PC-3 (cell line): ENCODE data around the gene DOK7. TPM values are rescaled to one million over a fixed set of nuclear protein-coding genes. Genes with fewer than 3 reads are reported as not detected.

Experiments used
- ATAC-seq: fragments of 200-7000 bp; cut with Tn5 transposase; 2 replicates; pipeline ENCODE4 v1.9.1; 2020; ENCODE audit warnings: mild to moderate bottlenecking, moderate library complexity
- BruUV-seq: library from RNA; stranded (reverse); fragments of 400-500 nt; replicated peaks from 2 replicates; lab custom pipeline; 2021; lab: Mats Ljungman, UMichigan
- CTCF ChIA-PET: fragments of 300-600 bp; sonication (Branson Sonifier 250); formaldehyde crosslinking; loops from one replicate; lab custom pipeline; 2022; ENCODE audit warnings: antibody characterized with exemption; lab: Charles Lee
- POLR2A ChIA-PET: fragments of 300-600 bp; sonication (Branson Sonifier 250); formaldehyde crosslinking; loops from one replicate; lab custom pipeline; 2022; ENCODE audit warnings: antibody characterized with exemption; ENCODE audit not compliant: unreplicated experiment; lab: Charles Lee
- DNase-seq: peaks from one replicate; pipeline ENCODE4 v3.0.0-alpha.2; 2015
- H2AFZ ChIP-seq: fragments of 300-600 bp; sonication (generic); 2 replicates; pipeline ENCODE4 v1.6.0; 2016; ENCODE audit warnings: antibody characterized with exemption, low read length
- H3F3A ChIP-seq: fragments of 300-600 bp; sonication (generic); one replicate; pipeline ENCODE4 v1.6.0; 2017; ENCODE audit warnings: antibody characterized with exemption, low read length, control low read depth, mild to moderate bottlenecking; ENCODE audit not compliant: unreplicated experiment
- H3K27ac ChIP-seq: fragments of 300-600 bp; sonication (generic); 2 replicates; pipeline ENCODE4 v1.5.1; 2016; ENCODE audit warnings: mild to moderate bottlenecking, low read length
- H3K27me3 ChIP-seq: fragments of 300-600 bp; sonication (generic); 2 replicates; pipeline ENCODE4 v1.6.1; 2016; ENCODE audit warnings: low read length, mixed read lengths
- H3K36me3 ChIP-seq: fragments of 300-600 bp; sonication (generic); 2 replicates; pipeline ENCODE4 v1.6.1; 2016; ENCODE audit warnings: low read depth, mixed run types, low read length, mixed read lengths
- H3K4me1 ChIP-seq: fragments of 300-600 bp; sonication (generic); 2 replicates; pipeline ENCODE4 v1.5.1; 2016; ENCODE audit warnings: low read length; ENCODE audit not compliant: insufficient read depth
- H3K4me2 ChIP-seq: fragments of 300-600 bp; sonication (generic); 2 replicates; pipeline ENCODE4 v1.6.0; 2016; ENCODE audit warnings: low read length
- H3K4me3 ChIP-seq: fragments of 300-600 bp; sonication (generic); 2 replicates; pipeline ENCODE4 v1.5.1; 2016; ENCODE audit warnings: mild to moderate bottlenecking, low read length, mixed read lengths
- H3K79me2 ChIP-seq: fragments of 300-600 bp; sonication (generic); 2 replicates; pipeline ENCODE4 v1.6.1; 2017; ENCODE audit warnings: low read length, mixed read lengths
- H3K9ac ChIP-seq: fragments of 300-600 bp; sonication (generic); 2 replicates; pipeline ENCODE4 v1.6.0; 2016; ENCODE audit warnings: mild to moderate bottlenecking, low read length
- H3K9me2 ChIP-seq: fragments of 300-600 bp; sonication (generic); replicated peaks from 2 replicates; pipeline ENCODE4 v1.6.1; 2016; ENCODE audit warnings: mixed run types, low read length, mixed read lengths
- H3K9me3 ChIP-seq: fragments of 300-600 bp; sonication (generic); 2 replicates; pipeline ENCODE4 v1.6.1; 2016; ENCODE audit warnings: low read length, mixed read lengths
- H4K20me1 ChIP-seq: fragments of 300-600 bp; sonication (generic); 2 replicates; pipeline ENCODE4 v1.6.1; 2016; ENCODE audit warnings: low read length, mixed read lengths
- CTCF ChIP-seq: fragments of 300-600 bp; sonication (generic); conservative IDR thresholded peaks from 2 replicates; pipeline ENCODE4 v1.5.1; 2017; ENCODE audit warnings: antibody characterized with exemption, low read depth, mild to moderate bottlenecking, low read length
- EZH2 ChIP-seq: fragments of 300-600 bp; sonication (generic); IDR thresholded peaks from one replicate; pipeline ENCODE4 v1.6.1; 2017; ENCODE audit warnings: antibody characterized with exemption, mild to moderate bottlenecking, low read length; ENCODE audit not compliant: unreplicated experiment
- EZH2phosphoT487 ChIP-seq: fragments of 300-600 bp; sonication (generic); IDR thresholded peaks from 2 replicates; pipeline ENCODE4 v1.6.1; 2018; ENCODE audit warnings: mild to moderate bottlenecking, antibody characterized with exemption, low read length, borderline replicate concordance
- intact Hi-C: fragments of 100-400 bp; cut with micrococcal nuclease; formaldehyde crosslinking; loops from 2 replicates; pipeline ENCODE4 v1.9.0; 2023
- total RNA-seq: library from RNA; depleted of rRNA; stranded (reverse); fragments of >200 nt; gene quantifications from 2 replicates; pipeline ENCODE4 v1.2.3, GENCODE V29; 2014

The DOK7 gene
- total RNA-seq, 1 experiment from 2014 or later = 2.5 TPM

- no peaks in the 10 kb centered on the region for H3K9me3 ChIP-seq
- no peaks in the 10 kb centered on the region for H3K36me3 ChIP-seq
- no peak overlapping the region for H3K4me3 ChIP-seq
- H3K4me1 ChIP-seq = no peaks in the 10 kb centered on the region
- H3K27ac ChIP-seq = no peak overlapping the region
- no peak overlapping the region for H3K4me2 ChIP-seq
- intact Hi-C loops = no loop called here
- H3K9me2 ChIP-seq = no peaks in the 10 kb centered on the region
- no TSS peak for BruUV-seq
- no peaks in the 10 kb centered on the region for H4K20me1 ChIP-seq
- TF ChIP-seq EZH2phosphoT487 (no peak), CTCF (no peak)
- no peak overlapping the region for H3K9ac ChIP-seq
- ATAC-seq (no peak), DNase-seq (no peak)
- no peaks in the 10 kb centered on the region for H3K79me2 ChIP-seq
- ChIA-PET CTCF (no interaction called here), POLR2A (no interaction called here)
- H3K27me3 ChIP-seq = no peaks in the 10 kb centered on the region
- H2AFZ ChIP-seq = no peak overlapping the region
- H3F3A ChIP-seq = no peaks in the 10 kb centered on the region
Measured at GRCh38 chr4:3502941-3503936, 40.1 kb downstream of the DOK7 start.

DNA sequence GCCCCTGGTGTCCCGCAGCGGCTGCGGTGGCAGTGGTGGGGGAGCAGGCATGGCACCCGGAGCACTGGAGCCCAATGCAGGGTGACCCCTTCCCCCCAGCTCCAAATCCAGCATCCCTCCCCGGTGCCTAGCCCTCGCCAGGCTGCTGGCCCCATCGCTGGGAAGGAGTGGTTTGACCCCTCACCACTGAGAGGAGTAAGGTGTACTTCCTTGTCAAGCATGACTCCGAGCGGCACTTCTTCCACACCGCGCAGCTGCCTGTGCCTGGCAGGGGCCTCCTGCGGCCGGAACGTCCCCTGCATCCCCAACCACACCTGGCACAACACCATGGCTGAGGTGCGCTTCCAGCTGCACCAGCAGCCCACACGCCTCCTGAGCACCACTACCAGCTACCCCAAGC lies 42.1 kb downstream of the DOK7 start:
- no peaks in the 10 kb centered on the region for H3K27me3 ChIP-seq
- no peak for DNase-seq
- no peaks in the 10 kb centered on the region for H3K79me2 ChIP-seq
- H3K4me1 ChIP-seq = no peaks in the 10 kb centered on the region
- no peak overlapping the region for H3K4me3 ChIP-seq
- H3K9me3 ChIP-seq = no peaks in the 10 kb centered on the region
- ATAC-seq = no peak
- H2AFZ ChIP-seq = no peak overlapping the region
- no peaks in the 10 kb centered on the region for H3K36me3 ChIP-seq
- H4K20me1 ChIP-seq = no peaks in the 10 kb centered on the region
- POLR2A ChIA-PET = no interaction called here
- no peak overlapping the region for H3K4me2 ChIP-seq
- H3K9ac ChIP-seq = no peak overlapping the region
- intact Hi-C loops = no loop called here
- CTCF ChIA-PET = no interaction called here
- no peak for TF ChIP-seq EZH2phosphoT487
- no peak for TF ChIP-seq CTCF
- no peak for TF ChIP-seq EZH2
- no peaks in the 10 kb centered on the region for H3F3A ChIP-seq
- no TSS peak for BruUV-seq
- H3K27ac ChIP-seq = no peak overlapping the region
- H3K9me2 ChIP-seq = no peaks in the 10 kb centered on the region

GRCh38 chr4:3508542-3508941 lies 45.4 kb downstream of the DOK7 start:
- DNase-seq (no peak), ATAC-seq (no peak)
- intact Hi-C loops = no loop called here
- H3K79me2 ChIP-seq = no peaks in the 10 kb centered on the region
- H3K9me3 ChIP-seq = no peaks in the 10 kb centered on the region
- no TSS peak for BruUV-seq
- H2AFZ ChIP-seq = no peak overlapping the region
- ChIA-PET CTCF (no interaction called here), POLR2A (no interaction called here)
- no peak for TF ChIP-seq EZH2
- TF ChIP-seq CTCF = no peak
- no peak for TF ChIP-seq EZH2phosphoT487
- no peaks in the 10 kb centered on the region for H3K27me3 ChIP-seq
- no peaks in the 10 kb centered on the region for H3F3A ChIP-seq
- no peak overlapping the region for H3K4me3 ChIP-seq
- H3K4me2 ChIP-seq = no peak overlapping the region
- H3K4me1 ChIP-seq = no peaks in the 10 kb centered on the region
- no peak overlapping the region for H3K27ac ChIP-seq
- no peak overlapping the region for H3K9ac ChIP-seq
- H4K20me1 ChIP-seq = no peaks in the 10 kb centered on the region
- no peaks in the 10 kb centered on the region for H3K36me3 ChIP-seq
- no peaks in the 10 kb centered on the region for H3K9me2 ChIP-seq
